Tibial nerve (tissue), 4 donors: ENCODE measurements around the gene BMP2.

Source experiments
- EP300 ChIP-seq, 2 donors: sonication (generic); formaldehyde crosslinking; IDR thresholded peaks; one replicate each; pipeline ENCODE4 v1.6.1; 2017; ENCODE audit warnings: antibody characterized with exemption in 2 of 2, mild to moderate bottlenecking in 1 of 2
- TF ChIP-seq, protein P1 (sequence below), 5 experiments: fragments of 200-600 bp in 3 of 5; fragments of 450-650 bp in 2 of 5; sonication (generic) in 3 of 5; IDR thresholded peaks; one replicate each; pipeline ENCODE4 v1.5.1; 2016 to 2019; ENCODE audit warnings: antibody characterized with exemption in 5 of 5, mild to moderate bottlenecking in 3 of 5, moderate library complexity in 2 of 5

DNA sequence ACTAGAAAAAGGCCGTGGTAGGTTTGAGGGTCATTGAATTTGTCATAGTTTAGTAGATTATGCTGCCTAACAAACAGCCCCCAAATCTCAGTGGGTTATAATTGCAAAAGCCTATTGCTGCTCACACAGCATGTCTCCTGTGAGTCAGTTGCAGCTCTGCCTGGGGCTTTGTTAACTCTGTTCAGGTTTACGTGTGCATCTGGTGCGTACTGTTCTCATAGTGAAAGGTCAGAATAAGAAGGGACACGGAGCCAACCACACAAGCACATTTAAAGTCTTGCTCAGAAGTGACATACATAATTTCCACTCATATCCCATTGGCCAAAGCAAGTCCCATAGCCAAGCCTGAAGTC, 48.1 kb upstream of the BMP2 start:
- TF ChIP-seq, protein P1, sequence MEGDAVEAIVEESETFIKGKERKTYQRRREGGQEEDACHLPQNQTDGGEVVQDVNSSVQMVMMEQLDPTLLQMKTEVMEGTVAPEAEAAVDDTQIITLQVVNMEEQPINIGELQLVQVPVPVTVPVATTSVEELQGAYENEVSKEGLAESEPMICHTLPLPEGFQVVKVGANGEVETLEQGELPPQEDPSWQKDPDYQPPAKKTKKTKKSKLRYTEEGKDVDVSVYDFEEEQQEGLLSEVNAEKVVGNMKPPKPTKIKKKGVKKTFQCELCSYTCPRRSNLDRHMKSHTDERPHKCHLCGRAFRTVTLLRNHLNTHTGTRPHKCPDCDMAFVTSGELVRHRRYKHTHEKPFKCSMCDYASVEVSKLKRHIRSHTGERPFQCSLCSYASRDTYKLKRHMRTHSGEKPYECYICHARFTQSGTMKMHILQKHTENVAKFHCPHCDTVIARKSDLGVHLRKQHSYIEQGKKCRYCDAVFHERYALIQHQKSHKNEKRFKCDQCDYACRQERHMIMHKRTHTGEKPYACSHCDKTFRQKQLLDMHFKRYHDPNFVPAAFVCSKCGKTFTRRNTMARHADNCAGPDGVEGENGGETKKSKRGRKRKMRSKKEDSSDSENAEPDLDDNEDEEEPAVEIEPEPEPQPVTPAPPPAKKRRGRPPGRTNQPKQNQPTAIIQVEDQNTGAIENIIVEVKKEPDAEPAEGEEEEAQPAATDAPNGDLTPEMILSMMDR (IDR thresholded peaks at IDR 0.05), result no peak
- TF ChIP-seq EP300 (IDR thresholded peaks at IDR 0.05), result no peak
